Central memory CD8-positive, alpha-beta T cell (primary cell): Measurements from ENCODE around the gene MESD.

Experiments used
- ATAC-seq: fragments of 150-1000 bp; cut with Tn5 transposase; replicated peaks from 2 replicates; pipeline ENCODE4 v1.10.0; 2022; ENCODE audit warnings: mild to moderate bottlenecking, moderate FRiP score, moderate number of reproducible peaks; ENCODE audit not compliant: poor library complexity, severe bottlenecking; ENCODE audit errors: extremely low read depth
- DNase-seq, 2 donors: peaks; one replicate each; pipeline ENCODE4 v3.0.0; 2021; ENCODE audit warnings: low spot score in 2 of 2
- H3K27ac Mint-ChIP-seq: one replicate; pipeline ENCODE4 v1.8.0; 2022; ENCODE audit warnings: low read depth, mild to moderate bottlenecking, moderate library complexity, mixed read lengths
- H3K27me3 Mint-ChIP-seq: one replicate; pipeline ENCODE4 v1.8.0; 2022; ENCODE audit warnings: mixed read lengths
- H3K36me3 Mint-ChIP-seq: one replicate; pipeline ENCODE4 v1.8.0; 2022; ENCODE audit warnings: mild to moderate bottlenecking, moderate library complexity, mixed read lengths; ENCODE audit not compliant: insufficient read depth
- H3K4me1 Mint-ChIP-seq: one replicate; pipeline ENCODE4 v1.8.0; 2022; ENCODE audit warnings: mixed read lengths
- H3K4me3 Mint-ChIP-seq: one replicate; pipeline ENCODE4 v1.8.0; 2022; ENCODE audit warnings: mild to moderate bottlenecking, moderate library complexity, mixed read lengths
- H3K9me3 Mint-ChIP-seq: one replicate; pipeline ENCODE4 v1.8.0; 2022; ENCODE audit warnings: mixed read lengths

Gene MESD

DNA sequence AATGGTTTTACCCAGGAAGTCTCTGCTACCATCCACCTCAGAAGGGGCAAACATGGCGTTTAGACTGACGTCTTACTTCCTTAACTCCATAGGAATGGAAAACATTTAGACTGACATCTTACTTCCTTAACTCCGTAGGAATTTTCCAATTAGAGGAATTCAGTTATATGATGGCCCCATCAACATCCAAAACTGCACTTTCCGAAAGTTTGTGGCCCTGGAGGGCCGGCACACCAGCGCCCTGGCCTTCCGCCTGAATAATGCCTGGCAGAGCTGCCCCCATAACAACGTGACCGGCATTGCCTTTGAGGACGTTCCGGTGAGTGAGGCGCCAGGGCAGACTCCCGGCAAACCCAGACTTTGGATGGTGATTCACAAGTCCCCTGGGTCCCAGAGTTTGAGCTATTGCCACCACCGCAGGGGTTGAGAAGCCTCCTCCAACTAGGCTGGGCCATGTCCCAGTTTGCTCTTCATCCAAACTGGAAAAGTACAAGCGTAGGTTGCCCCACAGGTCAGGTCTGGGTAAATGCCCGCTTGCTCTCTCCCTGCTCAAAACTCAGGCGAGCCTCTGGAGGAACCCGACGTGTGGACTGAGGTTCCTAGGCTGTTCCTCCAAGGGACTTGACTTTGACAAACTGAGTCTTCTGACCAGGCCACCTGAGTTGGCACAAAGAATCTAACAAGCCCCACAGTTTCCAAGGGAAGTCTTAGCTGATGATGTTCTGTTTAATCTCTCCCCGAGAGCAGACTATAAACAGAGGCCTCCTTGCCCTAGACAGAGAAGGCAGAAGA lies 57.7 kb downstream of the MESD start:
- DNase-seq (no peak), ATAC-seq (no peak)
- Mint-ChIP-seq H3K27me3 (no peaks in the 10 kb centered on the region), H3K27ac (no peak overlapping the region), H3K36me3 (peaks cover 3% of the 10 kb centered on the region), H3K4me3 (no peak overlapping the region), H3K9me3 (no peaks in the 10 kb centered on the region), H3K4me1 (peaks cover 6% of the 10 kb centered on the region)

DNA sequence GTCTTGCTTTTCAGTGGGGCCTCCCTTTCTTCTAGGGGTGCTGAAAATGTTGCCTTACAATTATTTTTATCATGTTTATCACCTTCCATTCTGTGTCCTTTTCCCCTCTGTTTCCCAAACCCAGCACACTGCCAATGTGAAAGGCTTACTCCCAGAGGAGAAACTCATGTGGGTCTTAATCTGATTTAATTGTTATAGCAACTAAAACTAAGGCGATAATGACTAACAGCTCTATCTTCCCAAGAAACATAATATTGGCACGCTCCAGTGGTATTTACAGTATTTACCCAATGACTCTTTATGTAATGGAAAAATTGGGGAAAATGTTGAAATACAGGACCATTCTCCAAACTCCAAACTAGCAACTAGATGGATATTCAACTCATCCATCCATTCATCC lies 58.4 kb downstream of the MESD start:
- no peak for ATAC-seq
- Mint-ChIP-seq H3K27me3 (no peaks in the 10 kb centered on the region), H3K9me3 (no peaks in the 10 kb centered on the region), H3K27ac (no peak overlapping the region), H3K36me3 (peaks cover under 1% of the 10 kb centered on the region), H3K4me3 (no peak overlapping the region), H3K4me1 (peaks cover 6% of the 10 kb centered on the region)
- DNase-seq = no peak

GRCh38 chr15:80929689-80930088 lies 59.9 kb downstream of the MESD start:
- H3K27ac Mint-ChIP-seq = no peak overlapping the region
- ATAC-seq = no peak
- H3K27me3 Mint-ChIP-seq = no peaks in the 10 kb centered on the region
- DNase-seq = no peak
- no peaks in the 10 kb centered on the region for H3K9me3 Mint-ChIP-seq
- H3K36me3 Mint-ChIP-seq = no peaks in the 10 kb centered on the region
- H3K4me3 Mint-ChIP-seq = no peak overlapping the region
- peaks cover 5% of the 10 kb centered on the region for H3K4me1 Mint-ChIP-seq

DNA sequence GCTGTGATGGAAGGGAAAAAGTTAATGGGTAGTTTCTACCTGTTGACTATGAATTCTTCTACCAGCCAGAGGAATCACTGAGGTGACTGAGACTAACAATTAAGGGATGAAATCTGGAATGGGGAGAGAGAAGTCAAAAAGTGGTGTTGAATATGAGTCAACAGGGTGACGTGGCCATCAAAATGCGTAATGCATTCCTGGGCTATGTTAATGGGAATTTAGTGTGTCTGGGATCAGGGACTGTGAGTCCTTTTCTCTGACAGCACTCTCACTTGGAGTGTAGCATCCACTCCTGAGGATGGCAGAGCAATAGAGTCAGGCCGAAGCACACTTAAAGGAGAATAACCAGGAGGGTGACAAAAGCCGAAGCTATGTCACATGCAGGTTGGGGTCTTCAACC lies 60.4 kb downstream of the MESD start:
- Mint-ChIP-seq H3K27ac (no peak overlapping the region), H3K27me3 (no peaks in the 10 kb centered on the region), H3K4me1 (peaks cover under 1% of the 10 kb centered on the region), H3K4me3 (no peak overlapping the region), H3K36me3 (no peaks in the 10 kb centered on the region), H3K9me3 (no peaks in the 10 kb centered on the region)
- ATAC-seq (no peak), DNase-seq (no peak)

- Mint-ChIP-seq H3K9me3 (no peaks in the 10 kb centered on the region), H3K36me3 (no peaks in the 10 kb centered on the region), H3K4me3 (no peak overlapping the region), H3K27me3 (no peaks in the 10 kb centered on the region), H3K4me1 (peaks cover 11% of the 10 kb centered on the region), H3K27ac (no peak overlapping the region)
- ATAC-seq (no peak), DNase-seq (no peak)
Measured at GRCh38 chr15:80926126-80926525, 63.5 kb downstream of the MESD start.

DNA sequence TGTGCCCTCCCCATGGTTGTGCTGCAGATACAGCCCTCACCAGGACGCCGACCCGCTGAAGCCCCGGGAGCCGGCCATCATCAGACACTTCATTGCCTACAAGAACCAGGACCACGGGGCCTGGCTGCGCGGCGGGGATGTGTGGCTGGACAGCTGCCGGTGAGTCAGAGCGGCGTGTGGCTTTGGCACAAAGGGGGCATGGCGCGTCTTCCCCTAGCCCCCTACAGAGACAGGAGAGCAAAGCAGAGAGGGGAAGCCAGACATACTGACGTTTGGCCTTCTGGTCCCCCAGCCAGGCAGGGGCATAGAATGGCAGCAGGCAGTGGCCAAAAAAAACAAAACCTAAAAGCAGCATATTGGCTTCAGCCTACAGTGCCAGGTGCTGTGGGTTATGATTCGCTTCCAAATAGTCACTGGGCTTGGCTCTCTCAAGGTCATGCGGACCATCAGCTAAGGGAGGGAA lies 64.0 kb downstream of the MESD start:
- ATAC-seq (no peak), DNase-seq (no peak)
- no peak overlapping the region for H3K27ac Mint-ChIP-seq
- peaks cover 16% of the 10 kb centered on the region for H3K4me1 Mint-ChIP-seq
- H3K36me3 Mint-ChIP-seq = no peaks in the 10 kb centered on the region
- H3K27me3 Mint-ChIP-seq = no peaks in the 10 kb centered on the region
- no peak overlapping the region for H3K4me3 Mint-ChIP-seq
- no peaks in the 10 kb centered on the region for H3K9me3 Mint-ChIP-seq

GRCh38 chr15:80924278-80924677 lies 65.3 kb downstream of the MESD start:
- Mint-ChIP-seq H3K4me1 (peaks cover 21% of the 10 kb centered on the region), H3K9me3 (no peaks in the 10 kb centered on the region), H3K27me3 (no peaks in the 10 kb centered on the region), H3K4me3 (no peak overlapping the region), H3K36me3 (no peaks in the 10 kb centered on the region), H3K27ac (no peak overlapping the region)
- ATAC-seq (no peak), DNase-seq (no peak)

DNA sequence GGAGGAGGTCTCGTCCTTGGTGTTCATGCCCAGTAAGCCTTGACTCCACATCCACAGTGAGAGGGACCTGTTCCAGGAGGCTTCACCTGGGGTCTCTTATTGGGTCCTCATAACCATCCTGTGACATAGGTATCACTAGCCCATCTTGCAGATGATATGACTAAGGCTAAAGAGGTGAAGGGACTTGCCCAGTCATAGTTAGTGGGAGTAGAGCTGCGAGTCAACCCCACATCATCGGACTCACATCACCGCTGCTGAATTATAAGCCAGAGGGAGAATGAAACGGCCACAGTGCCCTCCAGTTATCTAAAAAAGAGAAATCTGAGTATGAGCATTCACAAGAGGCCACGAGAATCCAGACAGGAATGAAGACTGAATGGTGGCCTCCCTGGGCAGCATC lies 66.0 kb downstream of the MESD start:
- Mint-ChIP-seq H3K36me3 (no peaks in the 10 kb centered on the region), H3K27ac (no peak overlapping the region), H3K4me3 (no peak overlapping the region), H3K9me3 (no peaks in the 10 kb centered on the region), H3K4me1 (peaks cover 21% of the 10 kb centered on the region), H3K27me3 (no peaks in the 10 kb centered on the region)
- ATAC-seq = no peak
- no peak for DNase-seq

DNA sequence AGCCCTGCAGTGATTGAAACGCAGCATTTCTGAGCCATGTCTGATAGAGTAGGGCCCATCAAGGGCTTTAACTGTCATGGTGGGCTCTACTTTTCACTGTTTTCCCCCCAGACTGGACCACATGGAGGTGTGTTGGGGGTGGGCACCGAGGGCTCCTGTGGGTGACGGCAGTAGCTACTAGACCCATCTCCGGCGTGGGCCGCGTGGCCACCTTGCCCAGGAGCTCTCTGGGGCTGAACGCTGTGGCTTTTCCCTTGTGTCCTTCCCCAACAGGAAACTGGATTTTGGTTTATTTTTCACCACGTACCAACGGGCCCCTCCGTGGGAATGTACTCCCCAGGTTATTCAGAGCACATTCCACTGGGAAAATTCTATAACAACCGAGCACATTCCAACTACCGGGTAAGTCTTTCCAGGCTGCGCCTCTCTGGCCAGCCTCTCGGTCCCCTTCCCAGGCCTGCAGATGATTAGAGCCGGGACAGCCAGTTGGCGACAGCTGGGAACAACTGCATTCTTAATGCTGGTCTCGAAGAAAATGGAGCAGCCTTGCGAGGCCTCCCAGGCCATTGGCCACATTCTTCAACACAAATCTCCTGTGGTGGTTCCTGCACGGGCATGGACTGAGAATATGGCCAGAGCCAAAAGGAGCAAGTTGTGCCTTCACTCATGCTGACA lies 67.7 kb downstream of the MESD start:
- H3K27ac Mint-ChIP-seq = no peak overlapping the region
- H3K36me3 Mint-ChIP-seq = no peaks in the 10 kb centered on the region
- no peaks in the 10 kb centered on the region for H3K9me3 Mint-ChIP-seq
- no peaks in the 10 kb centered on the region for H3K27me3 Mint-ChIP-seq
- DNase-seq (no peak), ATAC-seq (no peak)
- H3K4me3 Mint-ChIP-seq = no peak overlapping the region
- peaks cover 21% of the 10 kb centered on the region for H3K4me1 Mint-ChIP-seq

DNA sequence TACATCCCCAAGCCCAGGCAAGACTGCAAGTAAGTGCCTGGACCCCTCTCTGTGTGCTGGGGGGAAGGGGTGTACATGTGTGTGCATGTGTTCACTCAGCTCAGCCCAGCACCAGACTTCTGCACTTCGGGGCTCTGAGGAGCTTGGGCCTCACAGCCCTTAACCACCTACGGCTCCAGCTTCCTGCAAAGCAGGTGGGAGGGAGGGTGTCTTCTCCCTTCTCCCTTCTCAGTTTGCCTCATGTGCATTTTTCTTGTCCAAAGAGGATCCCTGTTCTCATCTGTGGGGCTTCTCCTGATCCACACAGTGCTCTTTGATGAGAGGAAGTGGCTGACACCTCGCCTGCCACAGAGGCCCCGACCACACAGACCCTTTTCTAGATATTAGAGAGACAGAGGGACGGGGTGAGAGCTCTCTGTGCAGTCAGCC lies 69.3 kb downstream of the MESD start:
- no peak overlapping the region for H3K27ac Mint-ChIP-seq
- H3K4me3 Mint-ChIP-seq = peak overlapping the region; percentile 25
- H3K36me3 Mint-ChIP-seq = no peaks in the 10 kb centered on the region
- no peaks in the 10 kb centered on the region for H3K9me3 Mint-ChIP-seq
- no peak for ATAC-seq
- H3K4me1 Mint-ChIP-seq = peaks cover 21% of the 10 kb centered on the region
- DNase-seq = no peak
- H3K27me3 Mint-ChIP-seq = no peaks in the 10 kb centered on the region

- no peaks in the 10 kb centered on the region for H3K36me3 Mint-ChIP-seq
- DNase-seq = no peak
- H3K4me3 Mint-ChIP-seq = no peak overlapping the region
- no peak for ATAC-seq
- peaks cover 30% of the 10 kb centered on the region for H3K4me1 Mint-ChIP-seq
- no peaks in the 10 kb centered on the region for H3K27me3 Mint-ChIP-seq
- no peak overlapping the region for H3K27ac Mint-ChIP-seq
- H3K9me3 Mint-ChIP-seq = no peaks in the 10 kb centered on the region
Measured at GRCh38 chr15:80918196-80918783, 71.3 kb downstream of the MESD start.

GRCh38 chr15:80916056-80916455 lies 73.6 kb downstream of the MESD start:
- Mint-ChIP-seq H3K4me1 (peaks cover 19% of the 10 kb centered on the region), H3K9me3 (no peaks in the 10 kb centered on the region), H3K36me3 (no peaks in the 10 kb centered on the region), H3K27me3 (no peaks in the 10 kb centered on the region), H3K4me3 (no peak overlapping the region), H3K27ac (no peak overlapping the region)
- no peak for ATAC-seq
- DNase-seq = no peak

- no peak overlapping the region for H3K27ac Mint-ChIP-seq
- no peaks in the 10 kb centered on the region for H3K36me3 Mint-ChIP-seq
- ATAC-seq (no peak), DNase-seq (no peak)
- peaks cover 13% of the 10 kb centered on the region for H3K4me1 Mint-ChIP-seq
- no peak overlapping the region for H3K4me3 Mint-ChIP-seq
- H3K27me3 Mint-ChIP-seq = no peaks in the 10 kb centered on the region
- H3K9me3 Mint-ChIP-seq = no peaks in the 10 kb centered on the region
Measured at GRCh38 chr15:80915472-80915871, 74.1 kb downstream of the MESD start.
